NT2/D1 (cell line): ENCODE measurements around the gene DMWD.

Experiments used
- SUZ12 ChIP-seq: IDR thresholded peaks from 2 replicates; pipeline ENCODE4 v1.6.1; 2011; ENCODE audit not compliant: insufficient read length, insufficient read depth; ENCODE audit errors: extremely low read depth
- YY1 ChIP-seq: IDR thresholded peaks from 2 replicates; pipeline ENCODE4 v1.6.1; 2011; ENCODE audit not compliant: insufficient read length, insufficient read depth
- ZNF274 ChIP-seq: IDR thresholded peaks from 2 replicates; pipeline ENCODE4 v1.6.1; 2011; ENCODE audit warnings: mild to moderate bottlenecking, low read depth, low read length

- no peak for TF ChIP-seq YY1
- TF ChIP-seq SUZ12, result no peak
- no peak for TF ChIP-seq ZNF274
Observed at GRCh38 chr19:45821570-45821969, 28.9 kb upstream of the DMWD start.
